A549 (cell line): ENCODE data around the gene SYT3.

Experiments
- BCL3 ChIP-seq: fragments of >200 bp; sonication (Bioruptor Twin); formaldehyde crosslinking; IDR thresholded peaks from 3 replicates; pipeline ENCODE4 v1.6.1; 2016
- CTCF ChIP-seq: fragments of >200 bp; sonication (Bioruptor Twin); formaldehyde crosslinking; IDR thresholded peaks from 3 replicates; pipeline ENCODE4 v1.5.1; 2016
- MYC ChIP-seq: IDR thresholded peaks from 2 replicates; pipeline ENCODE4 v1.6.1; 2012; ENCODE audit warnings: mild to moderate bottlenecking, inconsistent platforms, low read length, improper control_type of control experiment, borderline replicate concordance
- POLR2A ChIP-seq: IDR thresholded peaks from 2 replicates; pipeline ENCODE4 v1.6.1; 2012; ENCODE audit warnings: mild to moderate bottlenecking, low read length
- REST ChIP-seq: fragments of 200-600 bp; sonication (generic); IDR thresholded peaks from 2 replicates; pipeline ENCODE4 v1.6.1; 2016; ENCODE audit warnings: antibody characterized with exemption, mild to moderate bottlenecking, moderate library complexity
- RFX5 ChIP-seq: fragments of 450-650 bp; IDR thresholded peaks from 2 replicates; pipeline ENCODE4 v1.7.1; 2014; ENCODE audit warnings: antibody characterized with exemption, mild to moderate bottlenecking, moderate library complexity

- TF ChIP-seq CTCF: no peak
- no peak for TF ChIP-seq POLR2A
- no peak for TF ChIP-seq RFX5
- no peak for TF ChIP-seq MYC
- TF ChIP-seq REST: no peak
- no peak for TF ChIP-seq BCL3
Observed at GRCh38 chr19:50647879-50648615, 8.4 kb upstream of the SYT3 start.
